ENCODE data around the gene PRIMA1.

DNA sequence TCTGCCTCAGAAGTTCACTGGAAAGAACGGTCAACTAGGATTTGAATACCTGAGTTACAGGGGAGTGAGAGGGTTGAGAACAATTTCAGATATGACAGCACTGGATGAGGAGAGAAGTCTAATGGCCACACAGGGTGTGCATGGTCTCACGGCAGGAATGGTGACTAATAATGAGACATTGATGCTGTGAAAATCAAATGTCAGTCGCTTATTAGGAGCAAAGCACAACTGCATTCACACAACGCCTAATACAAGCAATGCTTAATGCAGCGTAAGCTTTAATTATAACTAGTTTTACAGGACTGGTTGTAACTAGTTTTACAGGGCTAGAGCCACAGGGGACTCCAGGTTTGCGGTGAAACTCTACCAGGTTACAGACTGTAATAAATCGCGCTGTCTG is 23.4 kb upstream of the PRIMA1 start:
- TF ChIP-seq, protein P1, sequence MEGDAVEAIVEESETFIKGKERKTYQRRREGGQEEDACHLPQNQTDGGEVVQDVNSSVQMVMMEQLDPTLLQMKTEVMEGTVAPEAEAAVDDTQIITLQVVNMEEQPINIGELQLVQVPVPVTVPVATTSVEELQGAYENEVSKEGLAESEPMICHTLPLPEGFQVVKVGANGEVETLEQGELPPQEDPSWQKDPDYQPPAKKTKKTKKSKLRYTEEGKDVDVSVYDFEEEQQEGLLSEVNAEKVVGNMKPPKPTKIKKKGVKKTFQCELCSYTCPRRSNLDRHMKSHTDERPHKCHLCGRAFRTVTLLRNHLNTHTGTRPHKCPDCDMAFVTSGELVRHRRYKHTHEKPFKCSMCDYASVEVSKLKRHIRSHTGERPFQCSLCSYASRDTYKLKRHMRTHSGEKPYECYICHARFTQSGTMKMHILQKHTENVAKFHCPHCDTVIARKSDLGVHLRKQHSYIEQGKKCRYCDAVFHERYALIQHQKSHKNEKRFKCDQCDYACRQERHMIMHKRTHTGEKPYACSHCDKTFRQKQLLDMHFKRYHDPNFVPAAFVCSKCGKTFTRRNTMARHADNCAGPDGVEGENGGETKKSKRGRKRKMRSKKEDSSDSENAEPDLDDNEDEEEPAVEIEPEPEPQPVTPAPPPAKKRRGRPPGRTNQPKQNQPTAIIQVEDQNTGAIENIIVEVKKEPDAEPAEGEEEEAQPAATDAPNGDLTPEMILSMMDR (IDR thresholded peaks at IDR 0.05; ENCODE audit: low read length), result no peak
- TF ChIP-seq EZH2 (IDR thresholded peaks at IDR 0.05; ENCODE audit: borderline replicate concordance, low read length), result no peak
